Motor neuron (in vitro differentiated cells): ENCODE results near the gene OVOL1. TPM values are rescaled to one million over a fixed set of nuclear protein-coding genes. Genes with fewer than 3 reads are reported as not detected.
"Not testable (repeated sequence)": the region's sequence is repeated elsewhere in the genome, so short reads cannot be mapped to it uniquely, and the experiment has no call there.

Experiments used
- ATAC-seq, 8 experiments: fragments of 200-7000 bp; cut with Tn5 transposase; replicated peaks in 6 of 8; 2 replicates each; pipeline ENCODE4 v1.8.0; 2021; ENCODE audit warnings: mild to moderate bottlenecking in 8 of 8, moderate library complexity in 8 of 8
- H3K27ac ChIP-seq, 2 donors: fragments of 250-450 bp; sonication (Bioruptor Pico); 2 replicates each; pipeline ENCODE4 v1.9.0; 2021; ENCODE audit warnings: antibody characterized with exemption in 2 of 2, mild to moderate bottlenecking in 2 of 2, moderate library complexity in 1 of 2
- H3K4me1 ChIP-seq, 2 donors: fragments of 250-450 bp; sonication (Bioruptor Pico); replicated peaks in 1 of 2; 2 replicates each; pipeline ENCODE4 v1.6.1; 2021; ENCODE audit warnings: antibody characterized with exemption in 2 of 2, mild to moderate bottlenecking in 2 of 2, moderate library complexity in 1 of 2
- H3K4me3 ChIP-seq, 5 donors: fragments of 250-450 bp; sonication (Bioruptor Pico); 2 replicates each; pipeline ENCODE4 v1.9.0; 2021; ENCODE audit warnings: antibody characterized with exemption in 5 of 5, mild to moderate bottlenecking in 5 of 5, moderate library complexity in 4 of 5
- WGBS, 10 experiments: fragments of 450-650 bp; shearing (Covaris generic); methylation state at CpG; one replicate each; pipeline ENCODE4 v1.0.0; 2022; 5-methylcytosine and 5-hydroxymethylcytosine counted together
- in situ Hi-C, 9 experiments: fragments of 400-800 bp; cut with MboI; loops; one replicate each; pipeline ENCODE4 v1.15.0; 2021; ENCODE audit warnings: low sequenced_read_pairs in 9 of 9, low pct_unique_long_range_greater_than_20kb in 2 of 9; ENCODE audit not compliant: unreplicated experiment in 9 of 9
- total RNA-seq, 8 experiments: library from RNA; unstranded; fragments of 300-600 nt; gene quantifications; 2 replicates each; pipeline versions ENCODE4 v1.2.3 to v1.2.4, GENCODE V29; 2022

The OVOL1 gene
- under 1 TPM in 5 of 8 experiments, not detected in 3; 0.05 to 0.85 (median 0.21) TPM for total RNA-seq

DNA sequence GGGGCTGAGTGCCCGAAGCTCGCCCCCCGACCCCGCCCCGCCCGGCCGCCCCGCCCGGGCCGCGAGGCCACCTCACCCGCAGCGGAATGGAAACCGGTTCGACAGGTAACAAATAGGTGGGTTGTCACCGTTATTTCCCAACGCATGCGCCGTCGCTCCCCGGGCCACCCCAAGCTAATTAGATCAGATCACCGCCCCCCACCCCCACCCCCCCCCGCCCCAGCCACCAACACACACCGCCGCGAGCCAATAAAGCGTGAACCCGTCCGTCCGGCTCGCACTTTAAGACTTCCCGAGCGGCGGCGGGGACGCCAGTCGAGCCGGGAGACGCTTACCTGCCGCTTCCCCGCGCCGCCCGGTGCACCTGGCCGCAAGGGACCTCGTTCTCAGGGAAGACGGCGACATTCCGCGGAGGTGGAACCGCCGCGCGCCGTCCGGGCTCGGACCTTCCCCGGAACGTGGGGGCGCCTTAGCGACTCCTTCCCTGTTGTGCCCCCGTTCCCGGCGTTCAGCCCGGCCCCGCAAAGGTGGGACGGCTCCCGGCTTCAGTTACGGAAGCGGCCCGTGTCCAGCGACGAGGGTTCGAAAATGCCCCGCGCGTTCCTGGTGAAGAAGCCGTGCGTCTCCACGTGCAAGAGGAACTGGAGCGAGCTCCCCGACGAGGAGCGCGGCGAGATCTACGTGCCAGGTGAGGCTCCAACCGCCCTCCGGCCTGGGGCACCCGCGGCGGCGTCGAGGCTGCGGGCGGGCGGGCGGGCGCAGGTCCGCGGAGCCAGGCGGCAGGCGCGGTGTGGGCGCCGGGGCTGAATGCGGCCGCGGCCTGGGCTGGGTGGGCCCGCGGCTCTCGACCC, at the start of gene OVOL1:
Gene OVOL1 (plus strand): TSS at position 278 of the 851 bp plus-strand sequence. CDS start 311 bp downstream, at position 589.
- peak within 1 kb of the TSS in 3 of 5 donors; percentile 0 to 7 (median 7) for H3K4me3 ChIP-seq
- peak in 6 of 8 experiments; percentile 6 to 27 (median 20) for ATAC-seq
- WGBS, 10 experiments, result 0 to 2% methylated on average over 1 to 10 of the region's 112 CpGs; no CpG with 5 or more reads in 8 of the 10 experiments
- H3K27ac ChIP-seq, result no peak within 1 kb of the TSS
- in situ Hi-C loops, result no loop called here
- H3K4me1 ChIP-seq, result peaks cover 4 to 6% of the 10 kb centered on the region in 2 donors

GRCh38 chr11:65739022-65739421, 47.8 kb upstream of the OVOL1 start:
- no peak for ATAC-seq
- WGBS, 10 experiments, result 50 to 100% (median 74%) methylated on average over 1 to 2 of the region's 2 CpGs; no CpG with 5 or more reads in 1 of the 10 experiments
- no peak overlapping the region for H3K4me3 ChIP-seq
- no peaks in the 10 kb centered on the region for H3K4me1 ChIP-seq
- no peak overlapping the region for H3K27ac ChIP-seq
- in situ Hi-C loops, result no loop called here

DNA sequence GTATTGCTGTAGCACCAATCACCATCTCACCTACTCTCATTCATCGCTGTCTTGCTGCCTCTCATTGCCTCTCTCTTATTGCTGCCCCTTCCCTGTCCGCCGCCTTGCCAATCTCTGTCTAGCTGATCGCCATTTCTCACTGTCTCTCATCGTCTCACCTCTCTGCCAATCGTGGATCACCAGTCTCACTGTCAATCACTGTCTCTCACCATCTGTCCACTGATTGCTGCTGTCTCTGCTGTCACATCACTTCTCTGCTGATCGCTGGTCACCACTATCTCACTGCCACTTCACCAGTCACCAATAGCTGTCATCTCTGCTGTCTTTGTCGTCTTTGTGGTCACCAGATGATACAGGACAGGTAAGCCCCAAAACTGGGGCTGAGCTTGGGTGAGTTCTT, 45.7 kb upstream of the OVOL1 start:
- H3K4me1 ChIP-seq, result no peaks in the 10 kb centered on the region
- in situ Hi-C loops, result no loop called here
- no peak for ATAC-seq
- H3K4me3 ChIP-seq, result no peak overlapping the region
- H3K27ac ChIP-seq, result no peak overlapping the region
- 57 to 100% (median 81%) methylated on average over 1 to 6 of the region's 8 CpGs; no CpG with 5 or more reads in 3 of the 10 experiments for WGBS, 10 experiments

DNA sequence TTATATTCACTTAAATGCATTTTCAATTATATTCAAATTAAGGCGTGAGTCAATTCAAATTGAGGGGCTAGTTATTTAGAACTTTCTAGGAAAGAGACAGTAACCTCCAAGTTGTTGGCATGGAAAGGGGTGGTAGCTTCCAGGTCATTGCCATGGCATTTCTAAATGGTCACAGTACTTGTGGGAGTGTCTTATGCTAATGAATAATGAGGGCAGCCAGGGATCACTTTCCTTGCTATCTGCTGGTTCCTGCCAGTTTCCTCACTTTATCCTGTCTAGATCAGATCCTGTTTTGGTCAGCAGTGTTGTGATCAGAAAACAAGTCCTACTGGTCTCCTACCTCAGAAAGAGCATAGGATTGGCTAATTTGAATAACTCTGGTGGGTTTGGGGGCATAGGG, 44.5 kb upstream of the OVOL1 start:
- Histone ChIP-seq H3K4me3 (no peak overlapping the region), H3K27ac (no peak overlapping the region), H3K4me1 (no peaks in the 10 kb centered on the region)
- peak in 1 of 8 experiments; percentile 50 for ATAC-seq
- 50 to 100% (median 71%) methylated on average over 1 of the region's 1 CpG; no CpG with 5 or more reads in 3 of the 10 experiments for WGBS, 10 experiments
- in situ Hi-C loops, result no loop called here

GRCh38 chr11:65743681-65744025, 43.2 kb upstream of the OVOL1 start:
- no peak for ATAC-seq
- no peaks in the 10 kb centered on the region for H3K4me1 ChIP-seq
- H3K4me3 ChIP-seq, result no peak overlapping the region
- H3K27ac ChIP-seq, result no peak overlapping the region
- in situ Hi-C loops, result no loop called here
- whole genome bisulfite sequencing, 10 experiments, result 43 to 85% (median 58%) methylated on average over 2 to 4 of the region's 10 CpGs; no CpG with 5 or more reads in 7 of the 10 experiments

GRCh38 chr11:65744026-65744698, 42.7 kb upstream of the OVOL1 start:
- 21 to 100% (median 85%) methylated on average over 1 to 6 of the region's 18 CpGs; no CpG with 5 or more reads in 4 of the 10 experiments for WGBS, 10 experiments
- no peaks in the 10 kb centered on the region for H3K4me1 ChIP-seq
- H3K27ac ChIP-seq, result no peak overlapping the region
- H3K4me3 ChIP-seq, result no peak overlapping the region
- ATAC-seq, result peak in 3 of 8 experiments; percentile 93 to 99 (median 97)
- in situ Hi-C loops, result no loop called here

- 74 to 80% methylated on average over 1 to 5 of the region's 8 CpGs; no CpG with 5 or more reads in 8 of the 10 experiments for WGBS, 10 experiments
- Histone ChIP-seq H3K4me1 (no peaks in the 10 kb centered on the region), H3K4me3 (no peak overlapping the region), H3K27ac (no peak overlapping the region)
- ATAC-seq, result no peak
- in situ Hi-C loops, result no loop called here
Observed at GRCh38 chr11:65744699-65745042, 42.2 kb upstream of the OVOL1 start.

GRCh38 chr11:65745049-65745448, 41.8 kb upstream of the OVOL1 start:
- in situ Hi-C loops, result no loop called here
- 91 to 100% (median 99%) methylated on average over 1 to 9 of the region's 17 CpGs; no CpG with 5 or more reads in 4 of the 10 experiments for WGBS, 10 experiments
- H3K4me1 ChIP-seq, result no peaks in the 10 kb centered on the region
- H3K27ac ChIP-seq, result no peak overlapping the region
- H3K4me3 ChIP-seq, result no peak overlapping the region
- no peak for ATAC-seq

DNA sequence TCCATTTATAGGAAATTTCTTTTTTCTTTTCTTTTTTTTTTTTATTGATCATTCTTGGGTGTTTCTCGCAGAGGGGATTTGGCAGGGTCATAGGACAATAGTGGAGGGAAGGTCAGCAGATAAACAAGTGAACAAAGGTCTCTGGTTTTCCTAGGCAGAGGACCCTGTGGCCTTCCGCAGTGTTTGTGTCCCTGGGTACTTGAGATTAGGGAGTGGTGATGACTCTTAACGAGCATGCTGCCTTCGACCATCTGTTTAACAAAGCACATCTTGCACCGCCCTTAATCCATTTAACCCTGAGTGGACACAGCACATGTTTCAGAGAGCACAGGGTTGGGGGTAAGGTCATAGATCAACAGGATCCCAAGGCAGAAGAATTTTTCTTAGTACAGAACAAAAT, 24.7 kb upstream of the OVOL1 start:
- H3K4me3 ChIP-seq, H3K27ac ChIP-seq, in situ Hi-C loops, ATAC-seq, H3K4me1 ChIP-seq: not testable (repeated sequence)
- WGBS, 10 experiments, result 45 to 100% (median 60%) methylated on average over 1 to 3 of the region's 5 CpGs; no CpG with 5 or more reads in 5 of the 10 experiments

DNA sequence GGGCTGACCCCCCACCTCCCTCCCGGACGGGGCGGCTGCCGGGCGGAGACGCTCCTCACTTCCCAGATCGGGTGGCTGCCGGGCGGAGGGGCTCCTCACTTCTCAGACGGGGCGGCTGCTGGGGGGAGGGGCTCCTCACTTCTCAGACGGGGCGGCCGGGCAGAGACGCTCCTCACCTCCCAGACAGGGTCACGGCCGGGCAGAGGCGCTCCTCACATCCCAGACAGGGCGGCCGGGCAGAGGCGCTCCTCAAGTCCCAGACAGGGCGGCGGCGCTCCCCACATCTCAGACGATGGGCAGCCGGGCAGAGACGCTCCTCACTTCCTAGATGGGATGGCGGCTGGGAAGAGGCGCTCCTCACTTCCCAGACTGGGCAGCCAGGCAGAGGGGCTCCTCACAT, 24.0 kb upstream of the OVOL1 start:
- H3K4me3 ChIP-seq, in situ Hi-C loops, H3K27ac ChIP-seq, H3K4me1 ChIP-seq, ATAC-seq: not testable (repeated sequence)
- WGBS, 10 experiments, result no CpG with 5 or more reads among the region's 29 CpGs

- Histone ChIP-seq H3K4me3 (no peak overlapping the region), H3K27ac (no peak overlapping the region), H3K4me1 (no peaks in the 10 kb centered on the region)
- in situ Hi-C loops, result no loop called here
- WGBS, 10 experiments, result 14 to 70% (median 48%) methylated on average over 1 to 5 of the region's 5 CpGs; no CpG with 5 or more reads in 2 of the 10 experiments
- no peak for ATAC-seq
Observed at GRCh38 chr11:65764434-65764833, 22.4 kb upstream of the OVOL1 start.

GRCh38 chr11:65766535-65766934, 20.3 kb upstream of the OVOL1 start:
- no peak overlapping the region for H3K4me3 ChIP-seq
- WGBS, 10 experiments, result 17 to 94% (median 75%) methylated on average over 3 to 6 of the region's 7 CpGs; no CpG with 5 or more reads in 1 of the 10 experiments
- H3K27ac ChIP-seq, result no peak overlapping the region
- no peaks in the 10 kb centered on the region for H3K4me1 ChIP-seq
- ATAC-seq, result peak in 1 of 8 experiments; percentile 22
- in situ Hi-C loops, result no loop called here

- no peak overlapping the region for H3K27ac ChIP-seq
- 40 to 90% (median 80%) methylated on average over 1 to 10 of the region's 10 CpGs; no CpG with 5 or more reads in 1 of the 10 experiments for WGBS, 10 experiments
- no peak for ATAC-seq
Observed at GRCh38 chr11:65767406-65767805, 19.5 kb upstream of the OVOL1 start.

More at GRCh38 chr11:65767406-65767805, 19.5 kb upstream of the OVOL1 start:
- in situ Hi-C loops, result no loop called here
- Histone ChIP-seq H3K4me1 (no peaks in the 10 kb centered on the region), H3K4me3 (no peak overlapping the region)
